HepG2 (cell line): ENCODE data around the gene PYCR2. TPM values are rescaled to one million over a fixed set of nuclear protein-coding genes. Genes with fewer than 3 reads are reported as not detected.

Source experiments
- KDM6A ChIP-seq: IDR thresholded peaks from 2 replicates; pipeline ENCODE4 v1.6.1; 2016; ENCODE audit warnings: low read depth
- ZBTB40 ChIP-seq, 2 experiments: fragments of 450-650 bp in 1 of 2; sonication (generic) in 1 of 2; formaldehyde crosslinking in 1 of 2; IDR thresholded peaks; 2 replicates each; pipeline versions ENCODE4 v1.6.1 to v1.8.0; 2016 to 2022; ENCODE audit warnings: antibody characterized with exemption in 1 of 2, mild to moderate bottlenecking in 1 of 2, missing genetic modification reagents in 1 of 2
- ZFP91 ChIP-seq: sonication (generic); formaldehyde crosslinking; IDR thresholded peaks from 2 replicates; pipeline ENCODE4 v1.9.0; 2022; ENCODE audit warnings: missing genetic modification reagents, mild to moderate bottlenecking, borderline replicate concordance
- ZIK1 ChIP-seq: sonication (generic); formaldehyde crosslinking; IDR thresholded peaks from 2 replicates; pipeline ENCODE4 v1.5.0; 2020; ENCODE audit warnings: mild to moderate bottlenecking, low read depth, missing genetic modification reagents, borderline replicate concordance
- ZNF549 ChIP-seq: sonication (generic); formaldehyde crosslinking; IDR thresholded peaks from 2 replicates; pipeline ENCODE4 v1.5.0; 2020; ENCODE audit warnings: missing genetic modification reagents
- polyA plus RNA-seq, 8 experiments: library from polyadenylated mRNA; depleted of rRNA in 3 of 8; stranded (reverse) in 7 of 8; unstranded in 1 of 8; fragments of >200 nt; fragmentation: Illumina TruSeq in 4 of 8; extraction: Trizol in 4 of 8; gene quantifications; 2 replicates each; pipeline versions ENCODE4 v1.2.1 to v1.2.3, GENCODE V29; 2011 to 2016; ENCODE audit warnings: low read depth in 4 of 8, missing spikeins in 1 of 8, mixed read lengths in 1 of 8; ENCODE audit not compliant: insufficient read depth in 1 of 8
- total RNA-seq, 5 experiments: library from RNA; depleted of rRNA; stranded (reverse); fragments of >200 nt; fragmentation: Illumina TruSeq; extraction: Trizol; gene quantifications; 2 replicates each; pipeline ENCODE4 v1.2.3, GENCODE V29; 2016; ENCODE audit warnings: low read depth in 1 of 5

PYCR2 gene
- total and polyA plus RNA-seq, 2 of the 13 experiments (the other 11 are each of a cell fraction or from before 2014, with no cell fraction given), result 47.2 to 47.8 TPM

GRCh38 chr1:225909477-225909876 is 14.6 kb downstream of the PYCR2 start (continued):
- TF ChIP-seq ZFP91, result no peak
- no peak for TF ChIP-seq ZNF549
- no peak for TF ChIP-seq KDM6A (CRISPR knock-in tag)
- TF ChIP-seq ZIK1, result no peak
- no peak for TF ChIP-seq ZBTB40 (IDR thresholded peaks at IDR 0.05)
- TF ChIP-seq ZBTB40 (CRISPR knock-in tag; IDR thresholded peaks at IDR 0.05), result no peak
